ENCODE data around the gene KDM4C.

DNA sequence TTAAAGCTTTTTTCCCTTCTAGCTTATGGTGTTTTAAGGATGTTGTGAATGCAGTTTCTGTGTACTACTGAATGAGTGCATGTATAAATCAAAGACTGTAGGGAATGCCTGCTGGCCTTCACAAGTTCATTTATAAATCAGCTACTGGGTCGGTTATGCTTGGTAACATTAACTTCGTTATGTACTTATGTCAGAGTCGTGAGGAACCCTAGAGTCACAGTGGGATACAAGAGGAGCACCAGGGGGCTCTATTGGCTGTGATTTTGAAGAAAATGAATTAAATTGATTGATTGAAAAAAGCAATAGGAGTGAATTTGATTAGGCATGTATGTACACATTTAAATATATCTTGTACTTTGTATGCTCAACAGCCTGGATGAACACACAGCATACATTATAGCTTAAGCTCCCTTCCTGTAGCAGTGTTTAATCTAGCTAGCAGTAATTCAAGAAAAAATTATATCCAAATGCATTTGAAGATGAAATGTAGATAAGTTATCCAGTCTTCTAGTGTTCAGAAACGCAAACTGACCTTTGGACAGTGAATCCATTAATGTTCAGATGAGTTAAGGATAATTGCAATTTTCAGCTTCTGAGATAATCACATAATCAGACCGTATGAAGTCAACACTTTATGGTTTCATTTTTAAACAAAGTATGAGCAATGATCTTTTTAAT, 204.2 kb downstream of the KDM4C start:
- TF ChIP-seq, protein P1, sequence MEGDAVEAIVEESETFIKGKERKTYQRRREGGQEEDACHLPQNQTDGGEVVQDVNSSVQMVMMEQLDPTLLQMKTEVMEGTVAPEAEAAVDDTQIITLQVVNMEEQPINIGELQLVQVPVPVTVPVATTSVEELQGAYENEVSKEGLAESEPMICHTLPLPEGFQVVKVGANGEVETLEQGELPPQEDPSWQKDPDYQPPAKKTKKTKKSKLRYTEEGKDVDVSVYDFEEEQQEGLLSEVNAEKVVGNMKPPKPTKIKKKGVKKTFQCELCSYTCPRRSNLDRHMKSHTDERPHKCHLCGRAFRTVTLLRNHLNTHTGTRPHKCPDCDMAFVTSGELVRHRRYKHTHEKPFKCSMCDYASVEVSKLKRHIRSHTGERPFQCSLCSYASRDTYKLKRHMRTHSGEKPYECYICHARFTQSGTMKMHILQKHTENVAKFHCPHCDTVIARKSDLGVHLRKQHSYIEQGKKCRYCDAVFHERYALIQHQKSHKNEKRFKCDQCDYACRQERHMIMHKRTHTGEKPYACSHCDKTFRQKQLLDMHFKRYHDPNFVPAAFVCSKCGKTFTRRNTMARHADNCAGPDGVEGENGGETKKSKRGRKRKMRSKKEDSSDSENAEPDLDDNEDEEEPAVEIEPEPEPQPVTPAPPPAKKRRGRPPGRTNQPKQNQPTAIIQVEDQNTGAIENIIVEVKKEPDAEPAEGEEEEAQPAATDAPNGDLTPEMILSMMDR (conservative IDR thresholded peaks at IDR 0.05; ENCODE audit: low read length), result no peak
- TF ChIP-seq EZH2phosphoT487 (IDR thresholded peaks at IDR 0.05; ENCODE audit: borderline replicate concordance, low read depth, low read length), result no peak
